Measurements from ENCODE around the gene TSNAX.

TSNAX gene

DNA sequence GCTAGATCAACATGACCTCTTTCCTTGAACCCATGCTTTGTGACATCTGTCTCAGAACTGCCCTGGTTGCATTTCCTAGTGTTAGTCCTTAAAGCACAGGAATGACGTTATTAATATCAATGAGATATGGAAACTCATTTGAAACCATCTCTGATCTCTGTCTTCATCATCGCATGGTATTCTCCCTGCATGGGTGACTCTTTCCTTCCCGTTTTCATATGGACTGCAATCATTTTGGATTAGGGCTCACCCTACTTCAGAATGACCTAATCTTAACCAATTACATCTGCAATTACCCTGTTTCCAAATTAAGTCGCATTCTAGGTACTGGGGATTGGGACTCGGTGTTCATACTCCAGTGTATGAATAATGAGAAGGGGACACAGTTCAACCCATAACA lies 56.5 kb downstream of the TSNAX start:
- TF ChIP-seq, protein P1, sequence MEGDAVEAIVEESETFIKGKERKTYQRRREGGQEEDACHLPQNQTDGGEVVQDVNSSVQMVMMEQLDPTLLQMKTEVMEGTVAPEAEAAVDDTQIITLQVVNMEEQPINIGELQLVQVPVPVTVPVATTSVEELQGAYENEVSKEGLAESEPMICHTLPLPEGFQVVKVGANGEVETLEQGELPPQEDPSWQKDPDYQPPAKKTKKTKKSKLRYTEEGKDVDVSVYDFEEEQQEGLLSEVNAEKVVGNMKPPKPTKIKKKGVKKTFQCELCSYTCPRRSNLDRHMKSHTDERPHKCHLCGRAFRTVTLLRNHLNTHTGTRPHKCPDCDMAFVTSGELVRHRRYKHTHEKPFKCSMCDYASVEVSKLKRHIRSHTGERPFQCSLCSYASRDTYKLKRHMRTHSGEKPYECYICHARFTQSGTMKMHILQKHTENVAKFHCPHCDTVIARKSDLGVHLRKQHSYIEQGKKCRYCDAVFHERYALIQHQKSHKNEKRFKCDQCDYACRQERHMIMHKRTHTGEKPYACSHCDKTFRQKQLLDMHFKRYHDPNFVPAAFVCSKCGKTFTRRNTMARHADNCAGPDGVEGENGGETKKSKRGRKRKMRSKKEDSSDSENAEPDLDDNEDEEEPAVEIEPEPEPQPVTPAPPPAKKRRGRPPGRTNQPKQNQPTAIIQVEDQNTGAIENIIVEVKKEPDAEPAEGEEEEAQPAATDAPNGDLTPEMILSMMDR (IDR thresholded peaks at IDR 0.05; ENCODE audit: low read length), result no peak
- TF ChIP-seq EZH2 (optimal IDR thresholded peaks at IDR 0.05; ENCODE audit: low read depth, low read length) (no peak), EZH2phosphoT487 (IDR thresholded peaks at IDR 0.05; ENCODE audit: low read length) (no peak)
- H3F3A ChIP-seq (ENCODE audit: insufficient read depth, low read length), result no peaks in the 10 kb centered on the region
- no peak for DNase-seq
- H2AFZ ChIP-seq (ENCODE audit: low read length), result no peak overlapping the region
- no peaks in the 10 kb centered on the region for H3K27me3 ChIP-seq (replicated peaks; ENCODE audit: insufficient read depth, low read length)
- H3K4me1 ChIP-seq (ENCODE audit: low read length), result no peaks in the 10 kb centered on the region
- H3K4me2 ChIP-seq (ENCODE audit: low read depth, low read length), result no peak overlapping the region
- H3K79me2 ChIP-seq (ENCODE audit: low read length), result no peaks in the 10 kb centered on the region
- H3K9me2 ChIP-seq (replicated peaks; ENCODE audit: insufficient read depth, low read length), result no peaks in the 10 kb centered on the region
- H3K9me3 ChIP-seq (replicated peaks; ENCODE audit: insufficient read depth, low read length), result no peaks in the 10 kb centered on the region
- H3K27ac ChIP-seq (ENCODE audit: low read length), result no peak overlapping the region
- H3K9ac ChIP-seq (ENCODE audit: low read length), result no peak overlapping the region
- H4K20me1 ChIP-seq (ENCODE audit: insufficient read depth, low read length), result no peaks in the 10 kb centered on the region
- H3K4me3 ChIP-seq (ENCODE audit: low read length), result no peak overlapping the region
- H3K36me3 ChIP-seq (replicated peaks; ENCODE audit: insufficient read depth, low read length), result no peaks in the 10 kb centered on the region

DNA sequence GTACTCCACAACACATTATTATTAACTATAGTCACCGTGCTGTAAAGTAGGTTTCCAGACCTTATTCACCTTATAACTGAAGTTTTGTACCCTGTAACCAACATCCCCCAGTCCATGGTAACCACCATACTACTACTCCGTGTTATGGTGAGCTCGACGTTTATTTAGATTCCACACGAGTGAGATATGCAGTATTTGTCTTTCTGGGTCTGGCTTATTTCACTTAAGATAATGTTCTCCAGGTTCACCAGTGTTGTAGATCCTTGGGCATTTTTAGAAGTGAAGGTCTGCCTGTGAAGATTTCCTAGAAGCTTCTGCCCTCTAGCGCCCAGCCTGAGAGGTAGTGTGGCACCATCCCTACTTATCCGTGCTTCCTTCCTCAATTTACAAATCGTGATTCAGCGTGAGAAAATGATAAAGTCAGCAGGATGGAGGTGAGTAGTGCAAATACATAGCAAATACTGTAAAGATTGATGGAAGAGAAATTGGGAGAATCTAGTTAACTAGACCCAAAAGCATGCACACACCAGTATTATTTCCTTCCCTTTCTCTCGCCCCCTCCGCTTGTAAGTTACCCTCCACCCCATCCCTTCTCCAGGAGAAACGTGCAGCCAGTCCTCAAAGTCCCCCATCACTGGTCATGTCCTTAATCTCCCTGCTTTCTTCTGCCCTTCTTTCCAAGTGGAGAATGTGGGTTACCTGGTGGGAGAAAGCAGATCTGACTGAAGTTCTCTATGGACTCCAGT lies 62.2 kb downstream of the TSNAX start:
- Histone ChIP-seq H3K9ac (ENCODE audit: low read length) (no peak overlapping the region), H3K27ac (ENCODE audit: low read length) (no peak overlapping the region), H3K9me2 (replicated peaks; ENCODE audit: insufficient read depth, low read length) (no peaks in the 10 kb centered on the region), H3K79me2 (ENCODE audit: low read length) (no peaks in the 10 kb centered on the region), H3K36me3 (replicated peaks; ENCODE audit: insufficient read depth, low read length) (no peaks in the 10 kb centered on the region), H3K4me3 (ENCODE audit: low read length) (no peak overlapping the region), H3K4me1 (ENCODE audit: low read length) (no peaks in the 10 kb centered on the region), H4K20me1 (ENCODE audit: insufficient read depth, low read length) (no peaks in the 10 kb centered on the region), H3K4me2 (ENCODE audit: low read depth, low read length) (no peak overlapping the region), H3F3A (ENCODE audit: insufficient read depth, low read length) (no peaks in the 10 kb centered on the region), H3K27me3 (replicated peaks; ENCODE audit: insufficient read depth, low read length) (no peaks in the 10 kb centered on the region), H3K9me3 (replicated peaks; ENCODE audit: insufficient read depth, low read length) (no peaks in the 10 kb centered on the region), H2AFZ (ENCODE audit: low read length) (no peak overlapping the region)
- DNase-seq, result peak; percentile 66
- TF ChIP-seq, protein P1 (IDR thresholded peaks at IDR 0.05; ENCODE audit: low read length), result peak; percentile 79
- TF ChIP-seq EZH2phosphoT487 (IDR thresholded peaks at IDR 0.05; ENCODE audit: low read length), result no peak
- TF ChIP-seq EZH2 (optimal IDR thresholded peaks at IDR 0.05; ENCODE audit: low read depth, low read length), result no peak

DNA sequence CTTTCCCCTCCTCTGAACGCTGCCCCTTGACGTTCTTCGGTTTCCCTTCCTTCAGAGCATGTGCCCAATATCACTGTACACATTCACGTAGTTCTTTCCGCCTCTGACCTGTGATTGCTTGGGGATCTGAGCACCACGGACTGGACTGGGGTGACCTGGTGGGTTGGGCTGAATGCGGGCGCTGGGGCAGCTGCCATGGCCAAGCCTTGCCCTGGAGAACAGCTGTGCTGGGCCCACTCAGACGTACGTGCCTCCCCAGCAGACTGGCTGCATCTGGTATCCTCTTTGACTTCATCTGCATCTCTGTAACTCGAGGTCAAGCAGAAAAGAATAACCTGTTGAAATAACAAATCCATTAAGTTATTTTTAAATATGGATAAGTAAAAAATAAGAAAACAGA lies 63.0 kb downstream of the TSNAX start:
- H3K27me3 ChIP-seq (replicated peaks; ENCODE audit: insufficient read depth, low read length), result no peaks in the 10 kb centered on the region
- H3K4me3 ChIP-seq (ENCODE audit: low read length), result no peak overlapping the region
- no peak for DNase-seq
- H3K4me2 ChIP-seq (ENCODE audit: low read depth, low read length), result no peak overlapping the region
- H4K20me1 ChIP-seq (ENCODE audit: insufficient read depth, low read length), result no peaks in the 10 kb centered on the region
- H3K79me2 ChIP-seq (ENCODE audit: low read length), result no peaks in the 10 kb centered on the region
- H3K9ac ChIP-seq (ENCODE audit: low read length), result no peak overlapping the region
- no peaks in the 10 kb centered on the region for H3K4me1 ChIP-seq (ENCODE audit: low read length)
- H3K9me3 ChIP-seq (replicated peaks; ENCODE audit: insufficient read depth, low read length), result no peaks in the 10 kb centered on the region
- no peaks in the 10 kb centered on the region for H3F3A ChIP-seq (ENCODE audit: insufficient read depth, low read length)
- H3K9me2 ChIP-seq (replicated peaks; ENCODE audit: insufficient read depth, low read length), result no peaks in the 10 kb centered on the region
- no peak overlapping the region for H2AFZ ChIP-seq (ENCODE audit: low read length)
- H3K27ac ChIP-seq (ENCODE audit: low read length), result no peak overlapping the region
- TF ChIP-seq EZH2 (optimal IDR thresholded peaks at IDR 0.05; ENCODE audit: low read depth, low read length), result no peak
- TF ChIP-seq EZH2phosphoT487 (IDR thresholded peaks at IDR 0.05; ENCODE audit: low read length), result no peak
- TF ChIP-seq, protein P1 (IDR thresholded peaks at IDR 0.05; ENCODE audit: low read length), result no peak
- no peaks in the 10 kb centered on the region for H3K36me3 ChIP-seq (replicated peaks; ENCODE audit: insufficient read depth, low read length)

All from MM.1S (cell line).